ENCODE results near the gene TMC6. TPM values are rescaled to one million over a fixed set of nuclear protein-coding genes. Genes with fewer than 3 reads are reported as not detected.

The TMC6 gene, protein sequence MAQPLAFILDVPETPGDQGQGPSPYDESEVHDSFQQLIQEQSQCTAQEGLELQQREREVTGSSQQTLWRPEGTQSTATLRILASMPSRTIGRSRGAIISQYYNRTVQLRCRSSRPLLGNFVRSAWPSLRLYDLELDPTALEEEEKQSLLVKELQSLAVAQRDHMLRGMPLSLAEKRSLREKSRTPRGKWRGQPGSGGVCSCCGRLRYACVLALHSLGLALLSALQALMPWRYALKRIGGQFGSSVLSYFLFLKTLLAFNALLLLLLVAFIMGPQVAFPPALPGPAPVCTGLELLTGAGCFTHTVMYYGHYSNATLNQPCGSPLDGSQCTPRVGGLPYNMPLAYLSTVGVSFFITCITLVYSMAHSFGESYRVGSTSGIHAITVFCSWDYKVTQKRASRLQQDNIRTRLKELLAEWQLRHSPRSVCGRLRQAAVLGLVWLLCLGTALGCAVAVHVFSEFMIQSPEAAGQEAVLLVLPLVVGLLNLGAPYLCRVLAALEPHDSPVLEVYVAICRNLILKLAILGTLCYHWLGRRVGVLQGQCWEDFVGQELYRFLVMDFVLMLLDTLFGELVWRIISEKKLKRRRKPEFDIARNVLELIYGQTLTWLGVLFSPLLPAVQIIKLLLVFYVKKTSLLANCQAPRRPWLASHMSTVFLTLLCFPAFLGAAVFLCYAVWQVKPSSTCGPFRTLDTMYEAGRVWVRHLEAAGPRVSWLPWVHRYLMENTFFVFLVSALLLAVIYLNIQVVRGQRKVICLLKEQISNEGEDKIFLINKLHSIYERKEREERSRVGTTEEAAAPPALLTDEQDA
- 6.0 to 12.5 TPM (median 11.6 TPM) in 5 replicates for total RNA-seq (2022; extraction: Qiagen RNA extraction; ENCODE audit: low read depth)

DNA sequence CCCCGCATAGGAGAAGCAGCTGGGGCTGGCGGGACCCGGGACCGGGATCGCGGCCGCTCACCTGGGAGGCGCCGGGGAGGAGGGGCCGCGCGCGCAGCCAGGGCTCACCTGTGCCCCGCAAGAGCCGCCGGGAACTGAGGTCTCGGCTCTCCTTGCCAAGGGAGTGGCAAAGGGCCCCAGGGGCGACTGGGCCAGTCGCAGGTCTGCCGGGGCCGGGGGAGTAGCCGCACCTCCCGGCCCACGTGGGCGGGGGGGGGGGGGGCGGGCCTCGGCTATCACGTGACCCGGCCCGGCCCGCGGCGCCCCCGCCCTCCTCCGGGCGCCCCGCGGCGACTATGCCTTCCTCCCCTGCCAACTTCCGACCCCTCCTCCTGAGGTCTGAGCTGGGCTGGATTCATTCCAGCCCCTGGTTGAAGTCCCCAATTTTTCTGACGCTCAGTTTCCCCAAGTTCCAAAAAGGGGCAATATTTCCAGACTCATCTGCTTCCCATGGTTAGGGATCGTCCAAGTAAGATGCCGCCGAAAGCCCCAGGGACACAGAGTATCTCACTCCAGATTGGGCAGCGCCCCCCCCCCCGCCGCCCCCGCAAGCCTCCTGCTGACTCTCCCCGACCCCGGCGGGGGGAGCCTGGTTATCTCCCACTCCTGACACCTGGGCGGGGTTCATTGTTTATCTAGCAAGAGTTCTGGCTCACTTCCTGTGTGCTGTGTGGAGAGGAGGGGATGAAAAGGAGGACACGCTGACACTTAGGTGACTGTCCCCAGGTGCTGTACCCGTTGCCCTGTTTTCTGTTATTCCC lies at the start of gene TMC6:
Gene TMC6 (minus strand): TSS at position 205 of the 800 bp plus-strand sequence. CDS start 1,923 bp downstream, outside the sequence.

DNA sequence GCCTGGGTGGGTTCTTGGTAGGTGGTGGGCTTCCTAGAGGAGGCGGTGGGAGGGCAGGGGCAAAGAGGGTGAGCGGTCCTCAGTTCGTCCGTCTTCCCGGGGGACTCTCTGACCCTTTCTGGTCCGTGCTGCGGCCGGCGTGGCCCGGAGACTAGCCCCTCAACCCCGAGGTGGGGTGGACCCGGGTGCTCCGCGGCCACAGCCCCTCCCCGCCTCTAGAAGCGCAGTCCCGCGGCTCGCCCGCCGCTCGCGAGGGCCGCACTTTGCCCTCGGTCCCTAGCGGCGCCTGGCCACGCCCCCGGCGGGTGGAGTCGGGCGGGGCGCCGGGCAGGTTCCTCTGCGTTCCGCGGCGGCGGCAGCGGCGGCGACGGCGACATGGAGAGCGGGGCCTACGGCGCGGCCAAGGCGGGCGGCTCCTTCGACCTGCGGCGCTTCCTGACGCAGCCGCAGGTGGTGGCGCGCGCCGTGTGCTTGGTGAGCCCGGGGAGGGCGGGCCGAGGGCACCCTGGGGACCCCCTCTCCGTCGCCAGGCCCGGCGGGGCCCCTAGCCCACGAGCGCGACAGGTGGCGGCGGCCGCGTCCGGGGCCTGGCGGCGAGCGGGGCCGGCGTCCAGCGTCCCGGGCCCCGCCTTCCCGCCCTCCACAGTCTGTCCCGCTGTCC lies 39.8 kb upstream of the TMC6 start, which contains the start of gene SYNGR2:
Gene SYNGR2 (plus strand): TSS at position 340 of the 661 bp plus-strand sequence. CDS start 36 bp downstream, at position 376.

DNA sequence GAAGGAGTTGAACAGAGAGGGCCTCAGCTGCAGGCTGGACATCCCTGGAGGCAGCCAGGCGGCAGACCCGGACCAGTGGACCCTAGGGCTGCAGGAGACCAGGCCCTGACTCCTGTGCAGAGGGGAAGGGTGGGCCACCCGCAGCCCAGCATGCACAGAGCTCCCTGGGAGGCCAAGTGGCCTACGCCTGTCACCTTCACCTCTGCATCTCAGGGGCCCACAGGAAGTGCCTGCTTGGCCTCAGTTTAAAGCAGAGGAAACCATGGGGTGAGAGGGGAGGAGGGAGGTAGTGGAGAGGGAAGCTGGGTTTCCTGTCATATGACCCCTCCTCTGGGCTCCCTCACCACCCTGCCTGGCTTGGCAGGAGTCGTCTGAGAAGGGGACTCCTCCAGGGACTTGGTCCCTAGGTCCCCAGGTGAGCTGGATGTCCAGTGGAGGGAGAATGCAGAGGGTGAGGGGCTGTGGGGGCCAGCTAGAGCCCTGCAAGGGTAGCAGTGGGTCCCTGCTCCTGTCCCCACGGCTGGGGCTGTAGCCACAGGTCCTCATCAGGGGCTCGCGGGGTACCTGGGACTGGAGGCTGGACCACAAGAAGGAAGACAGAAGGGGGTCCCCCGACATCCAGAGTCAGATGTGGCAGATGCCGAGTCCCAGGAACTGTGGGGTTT lies 2.0 kb upstream of the TMC6 start, which contains the start of gene TMC8:
Gene TMC8 (plus strand): TSS at position 335 of the 665 bp plus-strand sequence. CDS start 818 bp downstream, outside the sequence.

Other genes with a start within 250 kb of the TMC6 start
- gene TNRC6C, start 170.1 kb downstream of the TMC6 start, total RNA-seq (2022; extraction: Qiagen RNA extraction; ENCODE audit: low read depth), result 1.3 to 3.3 TPM (median 2.2 TPM) in 5 replicates
- 0.18 to 0.43 TPM (median 0.29 TPM) in 5 replicates for gene TMC8, start 2.0 kb upstream of the TMC6 start, total RNA-seq (2022; extraction: Qiagen RNA extraction; ENCODE audit: low read depth)
- not detected in 5 replicates for gene C17orf99, start 17.6 kb upstream of the TMC6 start, total RNA-seq (2022; extraction: Qiagen RNA extraction; ENCODE audit: low read depth)
- 115 to 208 TPM (median 197 TPM) in 5 replicates for gene SYNGR2, start 39.8 kb upstream of the TMC6 start, total RNA-seq (2022; extraction: Qiagen RNA extraction; ENCODE audit: low read depth)
- 220 to 267 TPM (median 234 TPM) in 5 replicates for gene TK1, start 58.3 kb upstream of the TMC6 start, total RNA-seq (2022; extraction: Qiagen RNA extraction; ENCODE audit: low read depth)
- 40.0 to 53.2 TPM (median 40.9 TPM) in 5 replicates for gene AFMID, start 58.6 kb upstream of the TMC6 start, total RNA-seq (2022; extraction: Qiagen RNA extraction; ENCODE audit: low read depth)
- 100.0 to 113 TPM (median 108 TPM) in 5 replicates for gene BIRC5, start 85.5 kb upstream of the TMC6 start, total RNA-seq (2022; extraction: Qiagen RNA extraction; ENCODE audit: low read depth)
- not detected in 5 replicates for gene TMEM235, start 102.9 kb upstream of the TMC6 start, total RNA-seq (2022; extraction: Qiagen RNA extraction; ENCODE audit: low read depth)
- gene SOCS3, start 231.3 kb upstream of the TMC6 start, total RNA-seq (2022; extraction: Qiagen RNA extraction; ENCODE audit: low read depth), result 30.9 to 42.3 TPM (median 41.4 TPM) in 5 replicates
- gene PGS1, start 249.9 kb upstream of the TMC6 start, total RNA-seq (2022; extraction: Qiagen RNA extraction; ENCODE audit: low read depth), result 20.0 to 28.7 TPM (median 27.4 TPM) in 5 replicates

Measured in A549 treated with RU486 at 1 μM for 4 hours (cell line).